Measurements from ENCODE around the gene SYT13.

SYT13 gene

GRCh38 chr11:45323601-45324249 is 37.6 kb upstream of the SYT13 start:
- TF ChIP-seq POU2F2 (IDR thresholded peaks at IDR 0.05; ENCODE audit: low read depth, low read length): no peak
- no peak for TF ChIP-seq TAF1 (IDR thresholded peaks at IDR 0.05; ENCODE audit: low read depth, low read length)
- no peak for TF ChIP-seq PAX5 (IDR thresholded peaks at IDR 0.05; ENCODE audit: insufficient read depth, low read length, severe bottlenecking)
- TF ChIP-seq POLR2AphosphoS5 (IDR thresholded peaks at IDR 0.05; ENCODE audit: low read depth, low read length): no peak
- DNase-seq (ENCODE audit: insufficient read length, low spot score): no peak
- no peak for FAIRE-seq

DNA sequence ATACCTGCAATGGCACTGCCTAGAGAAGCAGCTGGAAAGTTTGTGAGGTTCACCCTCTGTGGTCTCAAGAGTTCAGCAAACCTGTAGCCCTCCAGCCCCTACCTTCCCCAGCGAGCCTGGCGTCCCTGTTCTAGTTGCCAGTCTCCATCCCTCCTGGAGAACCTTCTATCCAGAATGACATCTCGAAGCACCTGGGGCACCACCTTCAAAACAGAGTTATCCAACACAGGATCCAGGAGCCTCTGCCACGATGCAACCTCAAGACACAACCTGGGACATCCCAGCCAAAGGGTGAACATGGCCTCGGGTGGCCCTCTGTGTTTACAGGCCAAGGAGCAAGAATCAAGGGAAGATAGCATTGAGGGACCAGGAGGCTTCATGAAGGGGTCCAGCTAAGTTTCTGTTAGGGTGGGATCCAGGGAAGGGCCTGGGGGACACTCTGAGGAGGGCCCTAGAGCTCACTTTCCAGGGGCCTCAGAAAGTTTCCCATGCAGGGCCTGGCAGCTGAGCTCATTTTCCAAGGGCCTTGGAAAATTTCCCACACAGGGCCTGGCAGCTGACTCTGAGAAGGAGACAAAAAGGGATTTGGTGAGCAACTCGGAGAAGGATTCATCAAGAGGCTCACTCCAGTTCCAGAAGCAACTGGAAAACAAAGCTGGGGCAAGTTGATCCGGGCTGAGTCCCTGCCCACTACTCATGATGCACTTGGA is 36.9 kb upstream of the SYT13 start:
- TF ChIP-seq POLR2AphosphoS5 (IDR thresholded peaks at IDR 0.05; ENCODE audit: low read depth, low read length): no peak
- TF ChIP-seq SPI1 (IDR thresholded peaks at IDR 0.05; ENCODE audit: low read depth, low read length): no peak
- no peak for TF ChIP-seq POU2F2 (IDR thresholded peaks at IDR 0.05; ENCODE audit: low read depth, low read length)
- no peak for TF ChIP-seq POLR2A (IDR thresholded peaks at IDR 0.05; ENCODE audit: low read depth, low read length)
- no peak for TF ChIP-seq PAX5 (IDR thresholded peaks at IDR 0.05; ENCODE audit: insufficient read depth, low read length, severe bottlenecking)
- no peak for TF ChIP-seq TAF1 (IDR thresholded peaks at IDR 0.05; ENCODE audit: low read depth, low read length)
- no peak for DNase-seq (ENCODE audit: insufficient read length, low spot score)
- FAIRE-seq: no peak

GRCh38 chr11:45322111-45322705 is 36.1 kb upstream of the SYT13 start:
- FAIRE-seq (no peak), DNase-seq (ENCODE audit: insufficient read length, low spot score) (no peak)
- TF ChIP-seq POLR2A (IDR thresholded peaks at IDR 0.05; ENCODE audit: low read depth, low read length): no peak
- TF ChIP-seq POLR2AphosphoS5 (IDR thresholded peaks at IDR 0.05; ENCODE audit: low read depth, low read length): no peak
- TF ChIP-seq SPI1 (IDR thresholded peaks at IDR 0.05; ENCODE audit: low read depth, low read length): no peak
- no peak for TF ChIP-seq POU2F2 (IDR thresholded peaks at IDR 0.05; ENCODE audit: low read depth, low read length)
- TF ChIP-seq TAF1 (IDR thresholded peaks at IDR 0.05; ENCODE audit: low read depth, low read length): no peak
- TF ChIP-seq PAX5 (IDR thresholded peaks at IDR 0.05; ENCODE audit: insufficient read depth, low read length, severe bottlenecking): no peak

DNA sequence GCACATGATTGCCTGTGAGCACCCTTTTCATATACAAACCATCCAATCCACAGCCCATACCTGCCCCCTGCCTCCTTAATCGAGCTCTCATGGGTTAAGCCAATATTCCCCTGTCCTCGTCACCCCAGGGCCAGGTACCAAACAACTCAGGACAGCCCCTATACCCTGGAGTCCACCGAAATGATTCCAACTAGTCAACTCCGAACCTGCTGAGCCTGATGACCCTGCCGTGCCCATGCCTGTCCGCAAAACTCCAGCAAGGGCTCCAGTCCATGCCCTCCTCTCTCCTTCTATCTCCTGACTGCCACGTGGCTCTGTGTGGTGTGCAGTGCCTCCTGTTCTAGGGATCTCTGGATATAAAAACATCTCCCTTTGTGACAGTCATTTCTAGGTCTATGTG is 35.5 kb upstream of the SYT13 start:
- TF ChIP-seq PAX5 (IDR thresholded peaks at IDR 0.05; ENCODE audit: insufficient read depth, low read length, severe bottlenecking): no peak
- no peak for TF ChIP-seq POLR2A (IDR thresholded peaks at IDR 0.05; ENCODE audit: low read depth, low read length)
- TF ChIP-seq POU2F2 (IDR thresholded peaks at IDR 0.05; ENCODE audit: low read depth, low read length): no peak
- no peak for TF ChIP-seq POLR2AphosphoS5 (IDR thresholded peaks at IDR 0.05; ENCODE audit: low read depth, low read length)
- no peak for TF ChIP-seq SPI1 (IDR thresholded peaks at IDR 0.05; ENCODE audit: low read depth, low read length)
- TF ChIP-seq TAF1 (IDR thresholded peaks at IDR 0.05; ENCODE audit: low read depth, low read length): no peak
- FAIRE-seq: no peak

GRCh38 chr11:45321031-45321595 is 35.0 kb upstream of the SYT13 start:
- no peak for TF ChIP-seq POLR2A (IDR thresholded peaks at IDR 0.05; ENCODE audit: low read depth, low read length)
- TF ChIP-seq PAX5 (IDR thresholded peaks at IDR 0.05; ENCODE audit: insufficient read depth, low read length, severe bottlenecking): no peak
- no peak for TF ChIP-seq POLR2AphosphoS5 (IDR thresholded peaks at IDR 0.05; ENCODE audit: low read depth, low read length)
- no peak for TF ChIP-seq POU2F2 (IDR thresholded peaks at IDR 0.05; ENCODE audit: low read depth, low read length)
- no peak for TF ChIP-seq TAF1 (IDR thresholded peaks at IDR 0.05; ENCODE audit: low read depth, low read length)
- no peak for TF ChIP-seq SPI1 (IDR thresholded peaks at IDR 0.05; ENCODE audit: low read depth, low read length)
- FAIRE-seq: no peak
- DNase-seq (ENCODE audit: insufficient read length, low spot score): no peak

More for the DNA sequence above, 35.5 kb upstream of the SYT13 start:
- no peak for DNase-seq (ENCODE audit: insufficient read length, low spot score)

- FAIRE-seq (no peak), DNase-seq (ENCODE audit: insufficient read length, low spot score) (no peak)
- TF ChIP-seq PAX5 (IDR thresholded peaks at IDR 0.05; ENCODE audit: insufficient read depth, low read length, severe bottlenecking) (no peak), SPI1 (IDR thresholded peaks at IDR 0.05; ENCODE audit: low read depth, low read length) (no peak), POLR2A (IDR thresholded peaks at IDR 0.05; ENCODE audit: low read depth, low read length) (no peak), POU2F2 (IDR thresholded peaks at IDR 0.05; ENCODE audit: low read depth, low read length) (no peak), POLR2AphosphoS5 (IDR thresholded peaks at IDR 0.05; ENCODE audit: low read depth, low read length) (no peak), TAF1 (IDR thresholded peaks at IDR 0.05; ENCODE audit: low read depth, low read length) (no peak)
Measured at GRCh38 chr11:45320371-45320770, 34.2 kb upstream of the SYT13 start.

DNA sequence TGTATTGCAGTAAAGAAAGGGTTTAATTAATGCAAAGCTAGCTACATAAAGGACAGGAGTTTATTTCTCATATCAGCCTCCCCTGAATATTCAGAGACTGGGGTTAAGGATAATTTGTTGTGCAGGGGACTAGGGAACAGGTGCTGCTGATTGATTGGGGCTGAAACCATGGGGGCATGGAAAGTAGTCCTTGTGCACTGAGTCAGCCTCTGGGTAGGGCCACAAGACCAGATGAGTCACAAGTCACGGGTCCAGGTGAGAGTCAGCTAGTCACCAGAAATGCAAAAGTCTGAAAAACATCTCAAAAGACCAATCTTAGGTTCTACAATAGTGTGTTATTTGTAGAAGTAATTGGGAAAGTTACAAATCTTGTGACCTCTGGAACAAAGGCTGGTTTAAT is 32.9 kb upstream of the SYT13 start:
- no peak for FAIRE-seq
- no peak for TF ChIP-seq TAF1 (IDR thresholded peaks at IDR 0.05; ENCODE audit: low read depth, low read length)
- no peak for TF ChIP-seq PAX5 (IDR thresholded peaks at IDR 0.05; ENCODE audit: insufficient read depth, low read length, severe bottlenecking)
- TF ChIP-seq POU2F2 (IDR thresholded peaks at IDR 0.05; ENCODE audit: low read depth, low read length): no peak
- TF ChIP-seq POLR2A (IDR thresholded peaks at IDR 0.05; ENCODE audit: low read depth, low read length): no peak
- no peak for TF ChIP-seq SPI1 (IDR thresholded peaks at IDR 0.05; ENCODE audit: low read depth, low read length)
- no peak for TF ChIP-seq POLR2AphosphoS5 (IDR thresholded peaks at IDR 0.05; ENCODE audit: low read depth, low read length)
- no peak for DNase-seq (ENCODE audit: insufficient read length, low spot score)

DNA sequence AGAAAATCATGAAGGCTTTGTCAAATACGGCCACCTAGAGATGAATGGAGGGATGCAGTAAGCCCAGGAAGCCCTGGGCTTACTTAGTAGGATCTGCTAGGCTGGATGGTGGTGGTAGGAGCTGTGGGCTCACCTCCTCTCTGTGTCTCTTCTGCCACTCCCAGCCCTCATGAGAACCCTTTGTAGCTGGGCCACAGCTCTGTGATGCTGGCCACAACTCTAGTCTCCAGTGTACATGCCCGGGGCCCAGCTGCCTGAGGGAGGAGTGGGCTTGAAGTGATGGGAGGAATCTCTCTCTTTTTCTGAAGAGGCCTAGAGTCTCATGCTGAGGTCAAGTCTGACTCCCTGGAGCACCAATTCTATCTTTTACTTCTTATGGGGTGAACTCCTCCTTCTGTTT is 32.4 kb upstream of the SYT13 start:
- FAIRE-seq (no peak), DNase-seq (ENCODE audit: insufficient read length, low spot score) (no peak)
- TF ChIP-seq TAF1 (IDR thresholded peaks at IDR 0.05; ENCODE audit: low read depth, low read length) (no peak), POLR2A (IDR thresholded peaks at IDR 0.05; ENCODE audit: low read depth, low read length) (no peak), PAX5 (IDR thresholded peaks at IDR 0.05; ENCODE audit: insufficient read depth, low read length, severe bottlenecking) (no peak)

GRCh38 chr11:45316258-45316657 is 30.1 kb upstream of the SYT13 start:
- no peak for FAIRE-seq
- no peak for DNase-seq (ENCODE audit: insufficient read length, low spot score)
- no peak for TF ChIP-seq POLR2A (IDR thresholded peaks at IDR 0.05; ENCODE audit: low read depth, low read length)

Measured in GM12891 (cell line).